GM10266 (cell line): Measurements from ENCODE around the gene FAM72D.
"Not testable (repeated sequence)": the region's sequence is repeated elsewhere in the genome, so short reads cannot be mapped to it uniquely, and the experiment has no call there.

ENCODE experiments used
- DNase-seq: peaks from one replicate; pipeline ENCODE4 v3.0.0; 2012; ENCODE audit errors: extremely low spot score

FAM72D gene

DNA sequence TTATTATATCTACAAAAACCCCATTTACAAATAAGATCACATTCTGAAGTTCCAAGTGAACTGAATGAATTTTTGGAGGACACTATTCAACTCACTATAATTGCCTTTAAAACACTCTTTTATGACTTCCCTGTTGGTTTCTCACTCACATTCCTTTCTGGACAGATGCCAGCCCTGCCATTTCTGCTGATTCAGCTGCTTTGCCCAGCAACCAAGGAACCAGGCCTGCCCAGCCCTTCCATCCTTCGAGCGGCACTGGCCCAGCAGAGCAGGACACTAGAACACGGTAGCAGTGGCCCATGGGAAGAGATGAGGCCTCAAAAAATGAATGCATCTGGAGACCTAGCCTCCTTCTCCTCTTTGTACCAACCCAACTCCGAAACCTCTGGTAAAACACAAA, 50.5 kb downstream of the FAM72D start:
- DNase-seq = not testable (repeated sequence)

DNA sequence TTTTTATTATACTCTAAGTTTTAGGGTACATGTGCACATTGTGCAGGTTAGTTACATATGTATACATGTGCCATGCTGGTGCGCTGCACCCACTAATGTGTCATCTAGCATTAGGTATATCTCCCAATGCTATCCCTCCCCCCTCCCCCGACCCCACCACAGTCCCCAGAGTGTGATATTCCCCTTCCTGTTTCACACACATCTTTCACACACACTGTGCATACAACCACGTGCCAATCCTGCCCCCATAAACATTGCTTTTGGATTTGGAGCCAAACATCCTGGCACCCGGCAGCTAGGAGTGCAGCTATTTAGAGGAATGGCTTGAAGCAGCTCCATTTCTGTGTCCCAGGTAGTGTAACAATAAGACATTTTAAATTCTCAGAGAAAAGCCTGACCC, 51.4 kb downstream of the FAM72D start:
- DNase-seq = not testable (repeated sequence)

DNA sequence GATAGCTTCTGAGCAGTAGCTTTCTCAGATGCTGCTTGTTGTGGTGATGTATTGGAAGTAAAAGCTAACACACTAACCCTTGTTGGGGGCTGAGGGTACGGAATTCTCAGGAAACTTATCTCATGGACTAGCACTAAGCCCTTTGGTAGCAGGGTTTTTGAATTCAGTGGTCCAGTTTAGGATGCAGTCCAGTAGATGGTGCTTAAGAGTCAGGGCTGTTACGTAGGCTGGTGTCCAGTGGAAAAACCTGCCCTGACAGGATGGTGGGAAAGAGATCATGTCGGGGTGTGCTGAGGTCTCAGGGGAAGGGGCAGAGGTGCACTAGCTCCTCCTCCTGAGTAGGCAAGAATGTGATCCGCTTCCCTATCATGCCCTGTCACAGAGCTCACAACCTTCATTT, 59.6 kb downstream of the FAM72D start:
- DNase-seq = not testable (repeated sequence)

DNA sequence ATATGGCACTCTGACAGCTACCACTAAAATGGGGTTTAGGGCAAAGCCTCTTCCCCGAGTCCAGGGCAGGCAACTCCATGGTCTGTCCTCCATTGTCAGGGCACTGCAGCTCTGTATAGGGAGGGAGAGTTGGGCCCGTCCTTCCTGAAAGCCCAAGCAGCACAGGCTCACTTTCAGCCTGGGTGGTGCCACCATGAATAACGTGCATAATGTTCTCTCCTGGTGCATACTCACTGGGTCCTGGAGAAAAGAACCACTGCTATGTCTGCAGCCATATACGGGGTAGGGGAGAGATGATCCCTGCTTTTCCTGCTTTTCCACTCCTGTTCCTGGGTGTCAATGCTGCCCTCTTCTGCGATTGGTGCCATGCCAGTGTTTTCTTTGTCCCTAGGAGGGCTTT, 60.1 kb downstream of the FAM72D start:
- not testable (repeated sequence) for DNase-seq

DNA sequence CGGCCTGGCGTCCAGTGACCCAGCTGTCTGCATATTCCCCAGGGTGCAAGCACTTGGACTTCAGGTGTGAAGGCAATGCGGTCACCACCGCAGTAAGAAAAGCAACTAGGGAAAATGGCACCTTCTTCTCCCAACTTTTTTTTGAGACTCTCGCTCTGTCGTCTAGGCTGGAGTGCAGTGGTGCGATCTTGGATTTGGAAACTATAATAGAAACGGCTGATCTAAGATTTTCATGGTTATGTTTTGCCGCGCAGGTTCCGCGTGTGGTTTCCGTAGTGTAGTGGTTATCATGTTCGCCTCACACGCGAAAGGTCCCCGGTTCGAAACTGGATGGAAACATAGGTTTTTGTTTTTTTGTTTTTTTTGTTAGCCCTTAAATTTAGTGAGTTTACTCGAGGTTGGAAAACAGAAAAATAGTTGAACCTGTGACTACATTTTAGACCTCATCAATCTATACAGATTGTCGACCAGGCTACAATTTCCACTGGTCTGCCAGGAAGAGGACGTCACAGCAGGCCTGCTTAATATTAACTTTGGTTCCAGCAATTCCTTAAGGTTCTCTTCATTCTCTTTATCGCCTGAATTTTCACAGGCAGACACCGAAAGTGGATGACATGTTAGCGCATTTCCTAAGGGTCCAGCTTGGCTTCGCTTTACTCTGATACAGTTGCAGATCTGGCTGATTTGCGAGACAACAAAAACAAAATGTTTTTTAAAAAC, 61.3 kb downstream of the FAM72D start:
- not testable (repeated sequence) for DNase-seq

DNA sequence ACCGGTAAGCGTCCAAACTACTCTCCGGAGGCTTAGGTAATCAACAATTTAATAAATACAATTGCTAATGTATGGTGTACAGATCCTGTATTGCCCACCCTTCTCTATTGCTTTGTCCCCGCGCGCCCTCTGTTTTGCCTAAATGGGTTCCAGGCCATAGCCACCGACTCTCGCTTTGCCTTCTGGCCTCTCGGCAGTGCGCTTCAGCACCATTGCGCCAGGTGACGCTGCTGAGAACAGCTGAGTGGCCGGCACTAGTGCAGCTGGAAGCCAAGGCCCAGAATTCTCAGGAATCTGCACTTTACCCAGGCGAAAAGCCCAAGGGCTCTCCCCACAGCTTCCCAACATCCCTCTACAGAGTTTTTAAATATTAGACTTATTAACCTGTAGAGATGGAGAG, 61.9 kb downstream of the FAM72D start:
- DNase-seq = not testable (repeated sequence)

DNA sequence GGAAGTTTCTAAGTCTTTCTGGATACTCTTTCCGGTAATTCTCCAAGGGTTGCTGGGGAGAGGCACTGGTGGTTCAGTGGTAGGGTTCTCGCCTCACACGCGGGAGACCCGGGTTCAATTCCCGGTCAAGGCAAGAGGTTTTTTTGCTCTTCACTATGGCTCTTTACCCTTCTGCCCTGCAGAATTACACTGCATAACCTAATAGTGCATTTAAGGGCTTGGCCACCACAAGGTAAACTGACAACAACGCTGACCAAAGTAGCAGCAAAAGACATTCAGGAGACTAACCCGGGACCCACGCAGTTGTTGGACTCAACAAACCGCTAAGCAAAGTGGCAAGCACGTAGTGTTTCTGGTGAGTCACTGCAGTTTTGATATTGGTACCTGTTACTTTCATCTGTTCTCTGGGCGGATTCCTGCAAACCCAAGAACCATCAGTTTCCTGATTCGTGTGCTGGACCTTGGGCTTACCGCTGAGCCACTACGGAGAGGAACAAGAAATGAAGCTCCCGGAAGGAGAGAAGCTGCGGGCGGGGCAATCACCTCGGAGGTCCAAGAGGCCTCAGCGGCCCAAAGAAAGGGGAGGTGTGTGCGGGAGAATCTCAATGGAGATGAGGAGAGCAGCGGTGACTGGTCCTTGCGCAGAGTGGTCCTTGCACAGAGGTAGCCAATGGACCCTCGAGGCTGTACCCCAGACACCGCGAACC, 65.4 kb downstream of the FAM72D start:
- not testable (repeated sequence) for DNase-seq
